Stimulated activated naive CD4-positive, alpha-beta T cell treated with Interleukin-2 at 50 U/mL for 16 hours (primary cell): ENCODE data around the gene TCEAL4.
"Not testable (repeated sequence)": the region's sequence is repeated elsewhere in the genome, so short reads cannot be mapped to it uniquely, and the experiment has no call there.

Experiments used
- DNase-seq: peaks from one replicate; lab custom pipeline; 2025; lab: John Stamatoyannopoulos, UW

Gene TCEAL4

GRCh38 chrX:103592295-103592694, 7.0 kb downstream of the TCEAL4 start:
- DNase-seq: not testable (repeated sequence)

- not testable (repeated sequence) for DNase-seq
These were observed 9.9 kb downstream of the TCEAL4 start for GRCh38 chrX:103595202-103595601.

GRCh38 chrX:103607364-103608305, 22.3 kb downstream of the TCEAL4 start, which contains the start of gene TCEAL3:
TCEAL3 (plus strand) TSS chrX:103607963; CDS start chrX:103609065, 1,102 bp downstream.
- peak; percentile 12 for DNase-seq

GRCh38 chrX:103608306-103608963, 23.1 kb downstream of the TCEAL4 start:
- DNase-seq: no peak

- no peak for DNase-seq
These were observed 25.0 kb downstream of the TCEAL4 start for GRCh38 chrX:103610282-103610681.

GRCh38 chrX:103613362-103613890, 28.1 kb downstream of the TCEAL4 start:
- DNase-seq: no peak

GRCh38 chrX:103614999-103615398, 29.7 kb downstream of the TCEAL4 start:
- DNase-seq: no peak

- no peak for DNase-seq
These were observed 30.6 kb downstream of the TCEAL4 start for GRCh38 chrX:103615781-103616371.

- no peak for DNase-seq
These were observed 31.4 kb downstream of the TCEAL4 start for GRCh38 chrX:103616676-103617186.

GRCh38 chrX:103624111-103624510, 38.8 kb downstream of the TCEAL4 start:
- no peak for DNase-seq

GRCh38 chrX:103626855-103627254, 41.5 kb downstream of the TCEAL4 start:
- no peak for DNase-seq

- DNase-seq: peak; percentile 2
These were observed 43.3 kb downstream of the TCEAL4 start, which contains the start of gene TCEAL1 for GRCh38 chrX:103628386-103629317. TCEAL1 (plus strand) TSS chrX:103628975; CDS start chrX:103629917, 942 bp downstream.

GRCh38 chrX:103629318-103630170, 44.2 kb downstream of the TCEAL4 start:
- DNase-seq: peak; percentile 15

GRCh38 chrX:103630171-103630511, 44.8 kb downstream of the TCEAL4 start:
- no peak for DNase-seq

GRCh38 chrX:103631145-103631544, 45.8 kb downstream of the TCEAL4 start:
- no peak for DNase-seq

- no peak for DNase-seq
These were observed 50.1 kb downstream of the TCEAL4 start for GRCh38 chrX:103635436-103635835.
